Fibroblast of skin of back (primary cell): ENCODE results near the gene TJP3. TPM values are rescaled to one million over a fixed set of nuclear protein-coding genes. Genes with fewer than 3 reads are reported as not detected.
A peak's percentile ranks its signal among the peaks of the same experiment; 100 is the strongest.
"Not testable (repeated sequence)": the region's sequence is repeated elsewhere in the genome, so short reads cannot be mapped to it uniquely, and the experiment has no call there.

Experiments used
- DNase-seq: peaks from one replicate; pipeline ENCODE4 v3.0.0-alpha.2; 2013
- polyA plus RNA-seq, 2 experiments: library from polyadenylated mRNA; unstranded; fragments of 120-200 nt; gene quantifications; one replicate each; pipeline ENCODE4 v1.2.1, GENCODE V29; 2013; ENCODE audit not compliant: insufficient read length in 2 of 2

The TJP3 gene, protein sequence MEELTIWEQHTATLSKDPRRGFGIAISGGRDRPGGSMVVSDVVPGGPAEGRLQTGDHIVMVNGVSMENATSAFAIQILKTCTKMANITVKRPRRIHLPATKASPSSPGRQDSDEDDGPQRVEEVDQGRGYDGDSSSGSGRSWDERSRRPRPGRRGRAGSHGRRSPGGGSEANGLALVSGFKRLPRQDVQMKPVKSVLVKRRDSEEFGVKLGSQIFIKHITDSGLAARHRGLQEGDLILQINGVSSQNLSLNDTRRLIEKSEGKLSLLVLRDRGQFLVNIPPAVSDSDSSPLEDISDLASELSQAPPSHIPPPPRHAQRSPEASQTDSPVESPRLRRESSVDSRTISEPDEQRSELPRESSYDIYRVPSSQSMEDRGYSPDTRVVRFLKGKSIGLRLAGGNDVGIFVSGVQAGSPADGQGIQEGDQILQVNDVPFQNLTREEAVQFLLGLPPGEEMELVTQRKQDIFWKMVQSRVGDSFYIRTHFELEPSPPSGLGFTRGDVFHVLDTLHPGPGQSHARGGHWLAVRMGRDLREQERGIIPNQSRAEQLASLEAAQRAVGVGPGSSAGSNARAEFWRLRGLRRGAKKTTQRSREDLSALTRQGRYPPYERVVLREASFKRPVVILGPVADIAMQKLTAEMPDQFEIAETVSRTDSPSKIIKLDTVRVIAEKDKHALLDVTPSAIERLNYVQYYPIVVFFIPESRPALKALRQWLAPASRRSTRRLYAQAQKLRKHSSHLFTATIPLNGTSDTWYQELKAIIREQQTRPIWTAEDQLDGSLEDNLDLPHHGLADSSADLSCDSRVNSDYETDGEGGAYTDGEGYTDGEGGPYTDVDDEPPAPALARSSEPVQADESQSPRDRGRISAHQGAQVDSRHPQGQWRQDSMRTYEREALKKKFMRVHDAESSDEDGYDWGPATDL
- 0.40 TPM for polyA plus RNA-seq (2013, experiment 1 of 2; ENCODE audit: insufficient read length)
- polyA plus RNA-seq (2013, experiment 2 of 2; ENCODE audit: insufficient read length): not detected

DNA sequence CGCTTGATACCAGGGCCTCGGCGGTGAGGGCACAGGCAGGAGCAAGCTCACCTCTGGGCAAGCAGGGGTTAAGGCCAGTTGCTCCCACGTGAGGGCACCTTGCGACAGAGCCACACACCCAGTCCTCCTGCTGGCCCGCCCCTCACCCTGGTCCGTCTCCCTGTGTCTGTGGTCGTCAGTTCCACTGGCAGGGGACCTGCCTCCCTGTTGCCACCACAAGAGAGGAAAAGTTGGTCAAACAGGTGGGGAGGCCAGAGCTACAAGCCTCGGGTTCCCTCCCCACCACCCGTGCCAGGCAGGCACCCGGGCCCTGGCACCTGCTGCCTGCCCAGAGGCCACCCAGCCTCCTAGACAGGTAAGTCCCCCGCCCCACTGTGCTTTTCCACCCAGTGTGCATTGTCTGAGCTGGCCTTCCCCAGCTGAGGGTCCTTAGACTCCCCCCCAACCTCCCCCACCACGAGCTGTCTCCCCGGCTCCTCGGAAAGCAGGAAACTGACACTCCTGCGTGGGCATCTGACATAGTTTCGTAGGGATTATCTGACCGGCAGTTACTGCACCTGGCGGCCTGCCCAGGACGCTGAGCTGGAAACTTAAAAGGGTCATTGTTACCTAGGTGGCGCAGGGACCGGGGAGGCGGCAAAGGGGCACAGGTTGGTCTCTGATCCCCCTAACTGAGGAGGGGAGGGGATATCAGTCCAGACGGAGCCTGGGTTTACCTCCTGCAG lies at the start of gene TJP3:
TJP3 (plus strand) TSS at position 178 of the 725 bp plus-strand sequence. CDS start 20,049 bp downstream, outside the sequence.
- no peak for DNase-seq

GRCh38 chr19:3658870-3659745 lies 49.1 kb upstream of the TJP3 start:
- DNase-seq: no peak

DNA sequence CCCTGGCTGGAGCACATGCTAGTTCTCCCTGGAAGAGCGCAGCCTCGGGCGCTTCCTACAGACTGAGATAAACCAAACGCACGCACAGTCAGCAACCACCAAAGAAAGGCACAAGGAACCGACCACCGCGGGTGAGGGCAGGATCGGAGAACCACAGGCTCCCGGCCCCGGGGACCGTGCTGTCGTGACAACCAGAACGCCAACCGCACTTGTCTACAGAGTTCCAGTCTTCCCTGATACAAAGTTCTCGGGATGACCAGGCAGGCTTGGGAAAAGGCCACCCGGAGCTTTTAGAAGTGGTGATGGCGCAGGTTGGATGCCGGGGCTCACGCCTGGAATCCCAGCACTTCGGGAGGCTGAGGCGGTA lies 48.5 kb upstream of the TJP3 start:
- no peak for DNase-seq

GRCh38 chr19:3660493-3661219 lies 47.5 kb upstream of the TJP3 start:
- DNase-seq: no peak

DNA sequence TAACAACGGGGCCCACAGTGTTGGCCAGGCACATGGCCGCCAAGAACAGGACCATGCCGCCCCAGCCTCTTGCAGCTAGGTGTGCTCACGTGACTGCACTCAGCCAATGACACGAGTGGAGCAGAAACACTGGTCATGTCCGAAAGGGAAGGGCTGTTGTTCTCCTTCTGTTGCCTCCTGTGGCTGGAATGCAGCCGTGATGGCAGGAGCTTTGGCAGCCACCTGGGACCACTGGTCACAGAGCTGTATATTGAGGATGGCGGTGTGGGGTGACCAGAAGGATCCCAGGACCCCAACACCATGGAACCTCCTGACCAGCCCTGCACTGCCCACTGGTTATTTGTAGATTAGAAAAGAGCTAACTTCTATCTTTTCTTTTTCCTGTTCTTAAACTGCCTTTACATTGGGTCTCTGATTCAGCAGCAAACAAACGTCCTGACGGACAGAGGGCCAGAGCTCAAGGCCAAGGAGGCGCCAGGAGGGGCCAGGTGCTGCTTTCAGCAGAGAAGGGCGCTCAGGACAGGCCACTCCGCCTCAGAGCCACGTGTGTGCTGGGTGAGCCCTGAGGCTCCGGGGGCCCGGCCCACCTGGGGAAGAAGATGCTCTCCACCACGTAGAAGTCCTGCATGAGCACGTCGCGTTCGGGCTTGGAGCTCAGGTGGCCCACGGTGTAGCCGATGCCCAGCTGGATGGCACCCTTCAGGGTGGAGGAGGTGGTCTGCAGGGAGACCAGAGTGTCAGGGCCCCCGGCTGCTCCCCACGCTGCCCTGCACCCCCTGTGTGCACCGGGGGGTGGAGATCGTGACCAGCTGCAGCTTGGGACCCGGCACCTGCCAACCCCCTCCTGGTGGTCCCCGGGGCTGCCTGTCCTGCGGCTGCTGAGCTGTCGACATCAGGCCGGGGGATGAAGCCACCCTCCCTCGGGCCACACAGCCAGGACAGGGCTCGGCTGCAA lies 46.6 kb upstream of the TJP3 start:
- no peak for DNase-seq

DNA sequence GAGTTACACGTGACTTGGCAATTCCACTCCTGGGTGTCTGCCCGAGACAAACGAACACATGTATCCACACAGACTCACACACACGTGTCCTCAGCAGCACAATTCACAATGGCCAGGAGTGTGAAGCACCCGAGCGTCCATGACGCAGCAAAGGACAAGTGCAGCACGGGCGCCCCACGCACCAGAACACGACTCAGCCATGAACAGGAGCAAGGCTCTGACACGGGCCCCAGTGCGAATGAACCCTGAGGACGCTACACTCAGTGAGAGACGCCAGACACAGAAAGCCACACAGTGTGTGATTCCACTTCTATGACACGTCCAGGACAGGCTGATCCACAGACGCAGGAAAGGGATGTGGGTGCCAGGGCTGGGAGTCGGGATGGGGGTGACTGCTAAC lies 44.3 kb upstream of the TJP3 start:
- no peak for DNase-seq

GRCh38 chr19:3664879-3665642 lies 43.1 kb upstream of the TJP3 start:
- DNase-seq: no peak

- DNase-seq: peak; percentile 20
Observed at GRCh38 chr19:3665681-3666544, 42.3 kb upstream of the TJP3 start.

GRCh38 chr19:3666545-3666856 lies 41.7 kb upstream of the TJP3 start:
- not testable (repeated sequence) for DNase-seq

DNA sequence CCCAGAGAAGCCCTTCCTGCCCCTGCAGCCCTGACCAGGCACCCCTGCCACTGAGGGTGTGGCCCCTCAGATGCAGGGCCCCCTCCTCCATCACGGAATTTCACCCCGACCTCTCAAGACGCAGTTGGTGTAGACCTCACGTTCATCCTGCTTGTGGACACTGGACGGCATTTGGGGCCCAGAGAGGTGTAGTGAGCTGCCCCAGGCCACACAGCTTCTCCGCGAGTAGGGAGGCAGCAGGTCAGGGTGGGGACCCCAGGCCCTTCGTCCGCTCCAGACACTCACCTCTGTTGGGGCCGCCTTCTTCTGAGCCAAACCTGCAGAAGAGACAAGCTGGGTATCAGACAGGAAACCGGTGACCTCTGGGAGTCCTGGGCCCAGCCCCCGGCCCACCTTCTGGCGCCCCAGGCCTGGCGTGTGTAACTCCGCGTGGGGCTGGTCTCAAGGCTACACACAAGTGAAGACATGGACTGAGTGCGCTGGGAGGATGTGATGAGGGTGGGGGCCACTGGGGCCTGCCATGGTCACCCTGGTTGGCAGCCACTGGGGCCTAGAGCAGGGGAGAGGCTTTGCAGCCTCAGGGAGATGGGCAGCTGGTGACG lies 41.0 kb upstream of the TJP3 start:
- DNase-seq: no peak

DNA sequence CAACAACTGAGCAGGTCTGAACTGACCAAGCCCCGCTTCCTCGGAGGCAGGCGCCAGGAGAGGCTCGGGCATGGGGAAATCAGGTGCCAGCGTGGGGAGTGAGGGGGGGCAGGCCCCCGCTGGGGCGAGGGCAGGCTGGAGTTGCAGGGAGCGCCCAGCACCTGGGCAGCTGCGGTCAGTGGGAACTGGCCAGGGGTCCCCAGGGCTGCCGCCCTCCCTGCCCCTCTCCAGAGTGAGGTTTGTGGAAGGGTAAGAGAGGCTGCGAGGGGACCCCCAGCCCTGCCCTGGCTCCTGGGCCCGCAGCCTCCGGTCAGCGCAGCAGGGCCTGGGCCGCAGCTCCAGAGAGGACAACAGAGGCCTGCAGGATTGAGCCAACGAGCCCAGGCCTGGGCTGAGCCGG lies 40.4 kb upstream of the TJP3 start:
- DNase-seq: no peak

DNA sequence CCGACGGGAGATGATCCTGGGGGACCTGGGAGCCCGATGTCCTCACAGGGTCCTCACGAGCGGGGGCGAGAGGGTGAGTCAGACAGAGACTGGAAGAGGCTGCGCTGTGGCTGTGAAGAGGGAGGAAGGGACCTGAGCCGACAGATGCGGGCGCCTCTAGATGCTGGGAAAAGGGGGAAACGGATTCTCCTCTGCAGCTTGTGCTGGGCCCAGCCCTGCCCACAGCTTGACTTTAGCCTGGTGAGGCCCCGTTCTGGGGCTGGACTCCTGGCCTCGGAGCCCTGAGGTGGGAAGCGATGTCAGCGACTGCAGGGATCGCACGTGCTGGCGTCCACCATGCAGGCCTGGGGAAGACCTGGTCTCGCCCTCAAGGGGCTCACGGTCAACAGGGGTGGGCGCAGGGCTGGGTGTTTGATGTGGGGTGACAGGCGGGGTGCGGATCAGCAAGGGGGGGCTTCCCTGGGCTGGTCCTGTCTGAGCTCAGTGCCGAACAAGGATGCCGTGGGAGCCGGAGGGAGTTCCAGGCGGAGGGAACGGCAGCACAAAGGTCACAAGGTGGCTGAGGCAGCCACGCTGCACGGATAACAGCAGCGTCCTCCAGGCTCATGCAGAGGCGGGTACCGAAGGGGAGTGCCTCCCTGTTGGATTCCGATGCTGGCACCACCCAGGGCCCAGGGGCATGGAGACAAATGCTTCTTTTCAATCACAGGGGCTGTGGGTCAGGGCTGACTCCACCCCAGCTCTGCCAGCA lies 39.7 kb upstream of the TJP3 start:
- no peak for DNase-seq

DNA sequence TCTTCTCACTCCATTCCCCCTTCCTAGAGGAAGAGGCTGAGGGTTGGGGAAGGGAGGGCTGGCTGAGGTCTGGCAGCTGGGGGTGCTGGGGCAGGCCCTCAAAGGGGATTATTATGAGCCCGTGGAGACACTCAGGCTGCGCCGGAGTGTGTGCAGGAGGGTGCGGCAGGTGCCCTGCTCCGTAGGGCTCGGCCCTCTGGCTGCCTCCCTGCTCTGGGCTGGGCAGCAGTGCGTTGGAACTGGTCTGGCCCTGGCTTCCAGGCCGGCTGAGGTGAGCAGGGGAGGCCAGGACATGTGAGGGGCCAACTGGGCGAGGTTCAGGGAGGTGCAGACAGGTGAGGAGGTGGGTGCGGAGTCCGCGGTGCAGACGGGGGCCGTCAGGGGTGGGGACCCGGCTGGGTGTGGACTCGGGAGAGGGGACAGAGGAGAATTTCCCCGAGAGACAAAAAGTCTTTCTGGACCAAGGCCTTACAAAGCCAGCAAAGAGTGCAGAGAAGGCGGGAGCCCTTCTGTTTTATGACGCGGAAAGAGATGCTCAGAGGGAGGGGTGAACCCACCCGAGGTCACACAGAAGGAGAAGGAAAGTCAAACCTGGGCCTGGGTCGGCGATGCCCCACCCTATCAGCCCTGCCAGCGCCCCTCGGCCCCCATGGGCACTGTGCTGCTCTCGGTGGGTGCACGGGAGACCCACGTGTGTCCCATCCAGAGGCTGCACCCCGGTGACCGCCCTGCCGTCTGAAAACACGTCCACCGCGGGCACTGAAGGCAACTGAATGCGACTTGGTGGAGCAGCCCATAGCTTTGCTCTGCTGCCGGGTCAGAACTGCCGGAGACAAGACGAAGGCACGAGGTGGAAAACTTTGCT lies 38.9 kb upstream of the TJP3 start:
- no peak for DNase-seq

- DNase-seq: peak; percentile 62
Observed at GRCh38 chr19:3669947-3670795, 38.0 kb upstream of the TJP3 start.
